Activated CD4-positive, CD25-positive, alpha-beta regulatory T cell (primary cell): ENCODE data around the gene ZNF618.

Source experiments
- DNase-seq, 4 experiments: peaks; one replicate each; lab custom pipeline; 2025; lab: John Stamatoyannopoulos, UW

The ZNF618 gene

DNA sequence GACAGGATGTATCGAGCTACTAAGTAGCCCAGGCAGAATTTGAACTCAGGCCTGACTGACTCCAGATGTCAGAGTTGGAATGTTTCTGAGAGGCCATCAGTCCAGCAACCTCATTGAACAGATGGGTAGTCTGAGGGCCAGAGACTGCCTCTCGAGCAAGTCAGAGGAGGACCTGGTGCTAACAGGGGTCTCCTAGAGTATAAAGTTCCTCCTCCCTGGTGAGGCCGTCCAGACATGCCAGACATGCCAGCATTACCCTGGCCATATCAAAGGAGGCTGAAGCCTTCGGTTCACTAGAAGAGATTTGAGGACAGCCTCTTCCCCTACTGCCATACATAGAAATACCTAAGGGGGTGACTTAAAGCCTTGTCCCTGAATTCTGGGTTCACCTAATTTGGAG lies 81.2 kb downstream of the ZNF618 start:
- DNase-seq = no peak

DNA sequence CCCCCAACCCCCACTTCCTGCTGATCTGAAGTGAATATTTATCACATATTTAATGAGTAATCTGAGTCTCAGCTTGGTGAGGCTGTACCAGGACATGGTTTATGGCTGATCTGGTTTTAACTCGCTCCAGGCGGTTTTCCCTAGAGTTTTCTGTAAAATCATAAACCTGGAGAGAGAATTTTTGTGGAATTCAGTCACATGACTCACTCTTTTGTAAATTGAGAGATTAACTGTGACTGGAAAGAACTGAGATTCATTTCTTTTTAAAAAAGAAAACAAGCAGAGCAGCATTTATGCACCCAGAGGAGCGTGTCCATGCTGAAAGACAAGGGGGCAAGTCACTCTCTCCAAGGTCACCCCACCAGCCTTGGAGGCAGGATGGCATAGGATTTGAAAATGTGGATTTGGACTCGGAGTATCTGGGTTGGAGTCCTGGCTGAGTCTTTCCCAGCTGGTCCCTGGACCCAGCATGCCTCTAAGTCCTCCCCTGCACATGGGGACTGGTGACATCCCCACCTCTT lies 81.8 kb downstream of the ZNF618 start:
- no peak for DNase-seq

DNA sequence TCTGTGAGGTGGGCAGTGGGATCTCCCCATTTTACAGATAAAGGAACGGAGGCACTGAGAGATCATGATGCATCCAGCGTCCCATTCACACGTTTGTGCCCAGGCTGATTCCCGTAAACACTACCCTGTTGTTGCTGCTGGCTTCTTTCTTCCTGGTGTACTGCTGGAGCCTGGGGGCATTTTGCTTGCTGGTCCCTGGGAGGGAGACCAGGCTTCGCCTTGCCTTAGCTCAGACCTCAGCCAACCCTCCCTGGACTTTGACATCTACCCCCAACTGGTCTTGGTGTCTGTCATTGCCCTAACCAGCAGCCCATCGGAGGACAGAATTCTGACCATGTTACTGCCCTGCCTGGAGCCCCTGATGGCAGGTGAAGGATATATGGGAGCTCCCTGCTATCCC lies 82.4 kb downstream of the ZNF618 start:
- no peak for DNase-seq

DNA sequence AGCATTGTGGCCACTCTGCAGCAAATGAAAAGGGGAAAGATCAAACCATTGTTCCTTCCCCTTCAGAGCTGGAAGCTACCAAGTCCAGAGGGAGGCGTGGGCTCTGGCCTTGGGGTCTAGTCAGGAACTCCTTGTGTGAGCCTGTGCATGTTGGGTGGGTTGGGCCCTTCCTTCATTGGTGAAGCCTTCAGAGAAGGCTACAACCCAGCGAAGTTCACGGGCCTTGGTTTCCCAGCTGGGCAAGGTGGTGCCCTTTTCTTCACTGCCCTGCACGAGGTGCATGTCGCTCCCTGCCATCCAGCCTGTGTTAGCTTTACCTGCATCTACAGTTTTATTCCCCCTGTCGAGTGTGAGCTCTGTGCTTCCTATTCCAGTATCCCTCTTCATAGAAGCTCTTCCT lies 84.7 kb downstream of the ZNF618 start:
- no peak for DNase-seq

DNA sequence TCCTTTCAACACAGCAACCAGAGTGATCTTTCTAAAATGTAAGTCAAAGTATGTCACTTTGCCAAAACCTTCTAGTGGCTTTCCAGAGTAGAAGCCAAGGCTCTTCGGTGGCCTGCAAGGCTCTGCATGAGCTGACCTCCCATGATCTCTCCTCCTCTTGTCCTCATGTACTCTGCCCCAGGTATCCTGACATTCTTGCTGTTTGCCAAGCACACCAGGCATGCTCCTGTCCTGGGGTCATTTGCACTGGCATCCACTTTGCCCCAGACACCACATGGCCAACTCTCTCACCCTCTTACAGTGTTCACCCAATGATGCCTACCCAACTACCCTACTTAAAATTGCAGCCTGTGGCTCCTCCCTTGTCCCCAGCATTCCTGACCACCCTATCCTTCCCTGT lies 86.3 kb downstream of the ZNF618 start:
- DNase-seq = no peak

DNA sequence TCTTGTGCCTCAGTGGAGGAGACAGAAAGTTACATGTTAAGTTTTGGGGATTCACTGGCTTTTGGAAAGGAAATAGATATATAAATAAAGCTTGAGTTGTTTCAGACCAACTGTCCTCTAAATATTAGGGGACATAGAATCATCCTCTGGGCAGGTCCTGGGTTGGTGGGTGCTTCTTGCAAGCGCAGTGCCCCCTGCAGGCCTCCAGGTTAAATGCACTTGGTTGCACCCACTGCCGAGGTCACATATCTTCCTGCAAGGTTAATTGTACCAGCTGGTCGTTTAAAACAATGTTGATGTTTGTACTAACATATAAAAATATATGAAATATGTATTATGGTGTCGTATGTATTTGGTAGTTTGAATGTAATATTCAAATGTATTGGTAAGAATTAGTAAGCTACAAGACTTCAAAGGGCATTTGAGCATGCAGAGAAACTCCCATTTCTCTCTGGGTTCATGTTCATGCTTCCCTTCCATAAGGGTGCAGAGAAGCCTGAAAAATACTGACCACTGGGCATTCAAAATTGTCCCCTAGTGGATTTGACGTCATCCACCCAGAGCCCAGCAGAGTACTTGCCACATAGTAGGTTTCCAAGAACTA lies 87.0 kb downstream of the ZNF618 start:
- DNase-seq = no peak

DNA sequence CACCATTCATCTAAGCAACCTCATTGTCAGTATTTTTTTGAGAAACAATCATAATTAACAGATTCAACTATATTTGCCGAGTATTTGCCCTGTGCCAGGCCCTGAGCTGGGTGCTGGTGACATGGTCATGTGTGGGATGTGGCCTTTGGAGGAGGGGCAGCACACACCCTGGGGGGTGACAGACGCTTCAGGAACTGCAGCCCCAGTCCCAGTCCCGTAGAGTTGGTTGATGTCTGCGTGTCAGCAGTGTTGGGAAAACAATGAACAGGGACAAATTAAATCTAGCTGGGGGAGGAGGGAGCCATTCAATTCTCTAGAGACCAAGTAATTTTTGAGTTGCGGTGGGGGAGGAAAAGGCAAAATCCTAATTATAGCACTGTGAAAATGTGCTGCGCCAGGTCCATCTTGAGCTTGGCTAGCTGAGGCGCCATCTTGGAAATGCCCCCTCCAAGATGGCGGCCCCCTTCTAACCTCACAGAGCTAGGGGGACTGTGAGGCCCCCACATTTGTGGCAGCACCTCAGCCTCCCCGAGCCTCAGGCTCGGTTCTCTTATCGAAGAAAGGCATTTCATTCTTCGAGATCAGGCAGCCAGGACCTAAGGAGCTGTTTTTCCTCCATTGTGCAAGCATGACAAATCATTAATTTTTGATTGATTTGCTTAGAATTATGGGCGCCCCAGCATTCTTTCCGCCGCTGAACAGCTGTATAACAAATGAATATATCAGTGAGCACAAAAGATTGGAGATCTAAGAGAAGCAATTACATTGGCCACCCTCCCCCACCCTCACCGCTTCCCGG lies 87.8 kb downstream of the ZNF618 start:
- no peak for DNase-seq

DNA sequence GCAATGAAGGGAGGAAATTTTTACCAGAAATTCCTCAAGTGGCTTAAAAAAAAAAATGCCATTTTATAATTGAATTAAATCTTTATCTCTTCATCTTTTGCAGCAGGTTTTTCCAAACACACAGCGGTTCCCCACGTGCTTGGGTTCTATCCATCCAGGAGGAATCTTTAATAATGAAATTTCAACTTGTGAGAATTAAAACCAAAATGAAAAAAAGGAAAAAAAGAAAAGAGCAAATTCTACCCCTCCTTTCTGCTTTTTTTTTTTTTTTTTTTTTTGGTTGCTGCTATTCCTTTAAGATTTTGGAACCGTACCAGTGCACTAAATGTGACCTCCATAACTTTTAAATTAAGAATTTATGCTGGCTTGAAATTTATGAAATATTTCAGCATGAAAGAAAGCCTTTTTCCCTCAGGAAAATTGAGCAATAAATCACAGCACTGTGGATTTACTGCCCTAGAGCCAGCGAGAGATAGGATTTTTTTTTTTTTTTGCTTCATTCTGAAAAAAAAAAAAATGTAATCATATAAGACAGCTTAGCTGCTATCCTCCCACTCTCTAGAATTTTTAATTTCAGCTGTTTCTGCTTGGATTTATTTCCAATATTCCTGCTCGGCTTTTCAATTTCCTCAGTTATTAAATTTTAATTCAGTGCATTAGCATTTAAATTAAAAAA lies 88.5 kb downstream of the ZNF618 start:
- DNase-seq = no peak

DNA sequence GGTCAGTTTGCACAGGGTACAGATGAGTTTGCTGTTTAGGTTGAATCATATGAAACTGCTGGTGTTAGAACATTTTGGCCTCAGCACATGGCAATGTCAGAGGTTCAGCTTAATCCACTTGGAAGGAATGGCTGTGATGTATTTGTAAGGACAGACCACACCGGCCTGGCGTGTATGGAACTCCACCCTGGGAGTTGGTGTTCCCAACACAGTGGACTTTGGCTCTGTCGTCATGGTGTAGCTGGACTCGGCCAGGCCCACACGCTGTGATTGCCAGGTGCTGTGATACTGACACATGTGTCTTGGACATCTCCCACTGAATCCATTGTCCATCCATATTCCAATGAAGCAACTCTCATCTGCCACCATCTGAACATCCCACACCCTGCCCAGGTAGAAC lies 90.3 kb downstream of the ZNF618 start:
- no peak for DNase-seq

DNA sequence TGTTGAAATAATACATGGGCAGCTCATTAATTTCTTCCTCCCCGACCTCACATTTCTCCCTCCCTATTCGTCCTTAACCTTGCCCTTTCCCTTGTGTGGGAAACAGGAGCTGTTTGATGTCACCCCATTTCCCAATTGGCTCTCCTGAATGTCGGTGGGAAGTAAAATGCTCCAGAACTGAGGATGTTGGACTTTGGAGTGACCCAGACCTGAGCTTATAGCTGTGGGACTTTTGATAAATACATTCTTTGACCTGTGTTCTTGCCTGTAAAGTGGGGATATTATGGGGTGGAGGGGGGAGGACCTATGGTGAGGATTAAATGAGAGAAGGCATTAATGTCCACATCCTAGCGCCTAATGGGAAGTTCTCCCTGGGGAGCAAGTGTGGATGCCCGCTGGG lies 91.3 kb downstream of the ZNF618 start:
- DNase-seq = no peak

DNA sequence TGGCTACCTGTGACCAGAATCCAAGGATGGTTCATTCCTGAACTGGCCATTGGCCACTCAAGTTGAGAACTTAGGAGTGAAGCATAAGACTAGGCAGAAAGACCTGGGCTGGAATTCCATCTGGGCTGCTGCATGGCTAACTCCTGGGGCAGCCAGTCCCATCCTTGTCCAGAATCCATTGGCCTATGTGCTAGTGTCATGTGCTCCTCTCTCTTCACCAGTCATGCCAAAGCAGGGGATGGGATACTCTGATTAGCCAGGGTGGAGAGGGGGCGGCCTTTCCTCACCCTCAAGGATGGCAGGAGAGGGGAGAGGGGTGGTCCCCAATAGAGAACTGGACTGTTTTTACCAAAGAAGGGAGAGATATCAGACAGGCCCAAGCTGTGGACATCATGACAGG lies 93.2 kb downstream of the ZNF618 start:
- no peak for DNase-seq

DNA sequence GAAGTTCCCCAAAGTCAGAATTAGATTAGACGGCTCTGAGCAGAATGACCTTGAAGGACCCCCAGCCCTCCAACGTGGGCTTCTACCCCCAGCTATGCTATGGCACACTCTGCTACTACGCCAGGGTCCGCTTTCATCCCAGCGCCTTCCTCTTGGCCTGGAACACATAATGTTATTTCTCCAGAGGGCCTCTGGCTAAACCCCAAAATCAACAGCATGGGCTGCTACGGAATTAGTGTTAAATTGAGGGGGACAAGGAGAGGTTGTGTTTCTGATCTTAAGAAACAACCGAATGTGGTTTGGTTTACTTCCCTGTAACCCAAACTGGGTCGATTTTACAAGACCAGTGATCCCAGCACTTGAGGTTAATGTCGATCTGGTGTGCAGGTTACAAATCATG lies 97.1 kb downstream of the ZNF618 start:
- DNase-seq = no peak

DNA sequence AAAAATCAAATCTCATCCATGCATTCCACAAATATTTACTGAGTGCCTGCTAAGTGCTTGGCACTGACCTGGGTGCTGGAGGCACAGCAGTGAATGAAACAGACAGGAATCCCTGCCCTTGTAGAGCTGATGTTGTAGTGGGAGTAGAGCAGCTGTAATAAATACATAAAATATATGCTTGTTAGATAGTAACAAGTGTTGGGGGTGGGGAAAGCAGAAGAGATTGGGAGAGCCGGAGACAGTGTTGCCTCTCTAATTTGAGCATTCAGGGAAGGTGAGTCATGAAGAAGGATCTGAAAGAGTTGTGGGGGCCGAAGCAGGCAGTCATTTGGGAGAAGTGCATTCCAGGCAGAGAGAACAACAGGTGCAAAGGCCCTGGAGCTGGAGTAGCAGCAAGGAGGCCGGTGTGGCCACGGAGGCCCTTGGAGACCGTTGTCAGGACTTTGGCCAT lies 97.9 kb downstream of the ZNF618 start:
- no peak for DNase-seq

DNA sequence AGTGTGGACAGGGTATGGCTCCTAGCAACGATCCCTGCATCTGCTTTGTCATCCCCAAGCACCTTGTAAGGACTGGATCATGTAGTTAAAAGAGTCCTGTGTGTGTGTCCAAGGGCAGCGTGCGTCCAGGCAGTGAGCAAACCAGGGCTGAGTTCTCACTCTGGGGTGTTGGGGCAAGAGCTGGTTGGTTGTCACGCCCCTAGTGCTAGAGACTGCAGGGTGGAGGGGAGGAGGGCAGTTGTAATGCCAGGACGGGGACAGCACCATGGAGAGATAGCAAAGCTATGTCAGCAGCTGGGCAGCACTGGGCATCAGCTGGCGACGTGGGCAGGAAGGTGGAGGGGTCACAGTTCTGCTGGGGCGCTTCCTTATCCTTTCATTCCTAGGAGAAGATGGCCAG lies 100.8 kb downstream of the ZNF618 start:
- DNase-seq = no peak

DNA sequence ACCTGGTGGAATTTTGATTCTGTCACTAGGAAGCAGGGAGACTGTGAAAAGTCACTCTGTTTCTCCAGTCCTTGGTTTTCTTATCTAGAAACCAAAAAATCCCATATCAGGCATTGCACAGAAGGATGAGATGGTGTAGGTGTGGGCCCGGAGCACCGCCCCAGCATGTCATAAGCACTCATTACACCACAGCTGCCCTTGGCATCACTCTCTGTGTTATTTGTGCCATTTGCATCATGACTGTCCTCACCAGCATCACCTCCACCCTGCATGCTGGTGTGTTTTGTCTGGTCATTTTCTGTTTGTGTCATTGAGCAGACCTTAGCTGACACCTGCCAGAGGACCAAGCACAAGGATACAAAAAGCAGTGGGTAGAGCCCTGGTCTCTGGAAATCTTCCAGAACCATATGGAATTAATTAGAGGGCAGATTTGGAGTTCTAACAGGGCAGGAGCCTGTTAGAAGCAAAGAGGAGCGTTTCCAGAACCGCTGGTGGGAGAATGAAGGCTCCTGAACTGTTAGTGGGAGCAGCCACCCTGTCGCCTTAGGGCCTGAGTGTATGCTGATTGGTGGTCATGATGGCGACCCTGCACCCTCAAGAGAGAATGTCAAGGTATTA lies 102.7 kb downstream of the ZNF618 start:
- DNase-seq = no peak

DNA sequence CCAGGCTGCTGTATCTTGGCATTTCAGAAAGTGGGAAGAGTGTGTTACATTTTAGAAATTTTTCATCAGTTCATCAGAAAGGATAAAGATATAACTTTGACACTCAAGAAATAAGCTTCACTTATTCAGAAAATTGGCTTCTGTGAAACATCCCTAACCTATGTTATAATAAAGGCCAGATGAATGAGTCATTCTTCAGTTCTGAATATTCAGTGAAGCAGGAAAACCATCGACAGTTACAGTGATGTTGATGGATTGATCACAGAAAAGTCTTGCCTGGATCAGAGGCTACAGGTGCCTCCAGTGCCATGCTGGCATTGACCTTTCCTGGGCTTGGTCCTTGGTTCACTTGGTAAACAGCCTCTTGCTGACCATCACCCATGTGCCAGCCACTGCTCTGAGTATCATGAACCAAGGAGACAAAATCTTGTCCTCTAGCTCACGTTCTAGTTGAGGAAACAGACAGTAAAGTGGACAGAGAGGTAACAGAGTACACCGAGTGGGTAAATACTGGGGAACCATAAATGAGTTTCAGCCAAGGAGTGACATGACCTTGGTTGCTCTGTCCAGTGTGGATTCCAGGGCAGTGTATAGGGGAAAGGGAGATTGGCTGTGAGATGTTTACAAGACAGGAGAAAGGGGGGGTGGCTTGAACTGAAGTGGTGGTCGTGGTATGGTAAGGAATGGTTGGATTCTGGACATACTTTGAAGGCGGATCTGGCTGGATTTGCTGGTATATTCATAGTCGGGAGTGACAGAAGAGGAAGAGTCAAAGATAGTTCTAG lies 103.4 kb downstream of the ZNF618 start:
- no peak for DNase-seq

DNA sequence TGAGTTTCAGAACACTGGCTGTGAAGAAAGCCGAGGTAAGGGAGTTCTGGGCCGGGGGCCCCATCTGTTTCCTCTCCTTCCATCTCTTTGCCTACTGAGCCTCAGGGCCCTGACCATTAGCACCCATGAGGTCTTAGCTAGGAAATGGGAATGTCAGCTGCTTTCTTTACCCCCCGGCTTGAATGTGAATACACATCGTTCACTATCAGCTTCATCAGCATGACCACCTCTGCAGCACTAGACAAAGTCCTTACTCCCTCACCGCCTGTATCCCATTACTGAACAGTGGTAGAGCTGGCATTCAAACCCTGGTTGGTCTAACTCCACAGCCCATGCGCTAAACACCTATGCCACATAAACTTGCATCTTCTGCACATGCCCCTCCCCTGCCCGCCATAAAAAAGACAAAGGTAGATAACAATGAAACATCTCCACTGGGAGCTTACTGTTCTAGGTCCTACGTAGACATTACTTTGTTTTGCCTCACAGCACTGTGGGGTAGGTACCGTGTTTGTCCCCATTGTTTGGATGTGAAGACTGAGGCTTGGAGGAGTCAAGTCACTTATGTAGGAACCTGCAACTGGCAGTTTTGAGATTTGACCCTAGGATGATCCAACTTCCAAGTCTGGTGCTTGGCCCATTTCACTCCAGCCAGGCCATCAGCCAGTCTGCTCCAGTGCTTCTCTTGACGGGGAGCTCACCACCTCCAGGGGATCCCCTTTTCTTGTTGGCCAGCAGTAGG lies 108.7 kb downstream of the ZNF618 start:
- no peak for DNase-seq

DNA sequence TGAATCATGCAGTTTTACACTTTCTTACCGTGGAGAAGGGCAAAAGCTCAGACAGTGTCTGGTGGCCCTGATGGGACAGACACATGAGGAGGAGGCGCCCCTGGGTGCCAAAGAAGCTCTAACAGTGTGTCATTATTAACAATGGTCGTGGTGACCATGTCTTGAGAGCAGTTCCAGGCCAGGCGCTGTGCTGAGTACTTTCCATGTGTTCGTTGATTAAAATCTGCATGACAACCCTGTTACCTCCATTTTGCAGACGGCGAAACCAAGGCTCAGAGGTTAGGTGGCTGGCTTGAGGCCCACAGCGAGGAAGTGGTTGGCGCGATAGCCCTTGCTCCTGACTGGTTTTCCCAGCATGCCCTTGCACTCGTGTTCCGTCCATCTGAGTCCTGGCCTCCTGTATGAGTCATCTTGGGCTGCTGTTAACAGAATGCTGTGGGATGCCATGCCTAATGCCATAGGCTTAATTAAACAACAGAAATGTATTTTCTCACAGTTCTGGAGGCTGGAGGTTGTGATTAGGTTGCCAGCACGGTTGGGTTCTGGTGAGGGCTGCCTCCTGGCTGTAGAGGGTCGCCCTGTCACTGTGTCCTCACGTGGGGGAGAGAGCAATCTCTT lies 110.0 kb downstream of the ZNF618 start:
- DNase-seq = no peak

DNA sequence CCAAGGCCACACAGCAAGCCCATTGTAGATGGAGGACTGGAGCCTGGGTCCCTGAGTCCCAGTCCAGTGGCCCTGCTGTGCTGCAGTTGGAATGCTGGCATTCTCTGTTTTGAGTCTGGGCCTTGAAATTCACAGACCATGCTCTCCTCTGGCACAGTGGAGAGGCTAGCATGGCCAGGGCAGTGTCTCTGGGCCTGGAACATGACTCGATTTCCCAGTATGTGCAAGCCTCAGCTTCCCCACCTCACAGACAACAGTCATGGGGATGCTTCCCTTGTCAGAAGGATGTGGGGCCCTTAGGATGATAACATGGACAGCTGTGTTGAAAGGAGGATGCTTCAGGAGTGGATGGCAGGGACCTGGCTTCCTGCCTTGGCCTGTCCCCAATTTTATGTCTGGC lies 110.8 kb downstream of the ZNF618 start:
- DNase-seq = no peak

DNA sequence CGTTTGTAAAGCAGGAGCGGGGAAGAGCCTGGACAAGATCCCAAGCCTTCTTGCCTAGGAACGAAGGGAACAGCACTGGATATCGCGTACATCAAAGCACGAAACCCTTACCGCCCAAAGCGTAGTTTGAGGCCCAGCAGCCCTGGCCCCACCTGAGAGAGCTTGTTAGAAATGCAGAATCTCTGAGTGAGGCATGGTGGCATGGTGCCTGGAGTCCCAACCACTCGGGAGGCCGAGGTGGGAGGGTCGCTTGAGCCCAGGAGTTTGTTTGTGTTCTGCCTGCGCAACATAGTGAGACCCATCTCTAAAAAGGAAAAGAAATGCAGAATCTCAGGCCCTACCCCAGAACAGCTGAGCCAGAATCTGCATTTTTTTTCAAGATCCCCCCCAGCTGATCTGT lies 111.4 kb downstream of the ZNF618 start:
- DNase-seq = no peak
